Measurements from ENCODE around the gene MARK1.

GRCh38 chr1:220500372-220500771, 27.6 kb upstream of the MARK1 start:
- TF ChIP-seq CTCF (conservative IDR thresholded peaks at IDR 0.05; ENCODE audit: low read depth in 2 of 2) (no peak), EZH2 (IDR thresholded peaks at IDR 0.05; ENCODE audit: low read depth, unreplicated experiment) (no peak), POLR2AphosphoS5 (IDR thresholded peaks at IDR 0.05; ENCODE audit: low read depth) (no peak), EZH2phosphoT487 (IDR thresholded peaks at IDR 0.05; ENCODE audit: unreplicated experiment) (no peak), CREB1 (CRISPR knock-in tag; IDR thresholded peaks at IDR 0.05; ENCODE audit: low read depth) (no peak)
